ENCODE data around the gene CARD10. TPM values are rescaled to one million over a fixed set of nuclear protein-coding genes. Genes with fewer than 3 reads are reported as not detected.

Gene CARD10
- total and polyA plus RNA-seq, 2 of the 13 experiments (the other 11 are each of a cell fraction or from before 2014, with no cell fraction given): 35.2 to 55.8 TPM

- TF ChIP-seq FIP1L1 (IDR thresholded peaks at IDR 0.05; ENCODE audit: borderline replicate concordance, insufficient read depth, low read depth, low read length): no peak
- 0 out of 2 replicates have a peak, but pooled peaks have one; percentile 39 for TF ChIP-seq ZNF766 (CRISPR knock-in tag; IDR thresholded peaks at IDR 0.05; ENCODE audit: borderline replicate concordance)
- TF ChIP-seq XBP1 (CRISPR knock-in tag; IDR thresholded peaks at IDR 0.05): no peak
- TF ChIP-seq SNAPC2 (CRISPR knock-in tag; IDR thresholded peaks at IDR 0.05): no peak
- TF ChIP-seq, protein P1, sequence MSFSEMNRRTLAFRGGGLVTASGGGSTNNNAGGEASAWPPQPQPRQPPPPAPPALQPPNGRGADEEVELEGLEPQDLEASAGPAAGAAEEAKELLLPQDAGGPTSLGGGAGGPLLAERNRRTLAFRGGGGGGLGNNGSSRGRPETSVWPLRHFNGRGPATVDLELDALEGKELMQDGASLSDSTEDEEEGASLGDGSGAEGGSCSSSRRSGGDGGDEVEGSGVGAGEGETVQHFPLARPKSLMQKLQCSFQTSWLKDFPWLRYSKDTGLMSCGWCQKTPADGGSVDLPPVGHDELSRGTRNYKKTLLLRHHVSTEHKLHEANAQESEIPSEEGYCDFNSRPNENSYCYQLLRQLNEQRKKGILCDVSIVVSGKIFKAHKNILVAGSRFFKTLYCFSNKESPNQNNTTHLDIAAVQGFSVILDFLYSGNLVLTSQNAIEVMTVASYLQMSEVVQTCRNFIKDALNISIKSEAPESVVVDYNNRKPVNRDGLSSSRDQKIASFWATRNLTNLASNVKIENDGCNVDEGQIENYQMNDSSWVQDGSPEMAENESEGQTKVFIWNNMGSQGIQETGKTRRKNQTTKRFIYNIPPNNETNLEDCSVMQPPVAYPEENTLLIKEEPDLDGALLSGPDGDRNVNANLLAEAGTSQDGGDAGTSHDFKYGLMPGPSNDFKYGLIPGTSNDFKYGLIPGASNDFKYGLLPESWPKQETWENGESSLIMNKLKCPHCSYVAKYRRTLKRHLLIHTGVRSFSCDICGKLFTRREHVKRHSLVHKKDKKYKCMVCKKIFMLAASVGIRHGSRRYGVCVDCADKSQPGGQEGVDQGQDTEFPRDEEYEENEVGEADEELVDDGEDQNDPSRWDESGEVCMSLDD (CRISPR knock-in tag; IDR thresholded peaks at IDR 0.05; ENCODE audit: borderline replicate concordance): no peak
- no peak for TF ChIP-seq PBX3 (CRISPR knock-in tag; IDR thresholded peaks at IDR 0.05; ENCODE audit: borderline replicate concordance)
- TF ChIP-seq SOX5 (CRISPR knock-in tag; IDR thresholded peaks at IDR 0.05; ENCODE audit: borderline replicate concordance): no peak
- TF ChIP-seq, protein P2, sequence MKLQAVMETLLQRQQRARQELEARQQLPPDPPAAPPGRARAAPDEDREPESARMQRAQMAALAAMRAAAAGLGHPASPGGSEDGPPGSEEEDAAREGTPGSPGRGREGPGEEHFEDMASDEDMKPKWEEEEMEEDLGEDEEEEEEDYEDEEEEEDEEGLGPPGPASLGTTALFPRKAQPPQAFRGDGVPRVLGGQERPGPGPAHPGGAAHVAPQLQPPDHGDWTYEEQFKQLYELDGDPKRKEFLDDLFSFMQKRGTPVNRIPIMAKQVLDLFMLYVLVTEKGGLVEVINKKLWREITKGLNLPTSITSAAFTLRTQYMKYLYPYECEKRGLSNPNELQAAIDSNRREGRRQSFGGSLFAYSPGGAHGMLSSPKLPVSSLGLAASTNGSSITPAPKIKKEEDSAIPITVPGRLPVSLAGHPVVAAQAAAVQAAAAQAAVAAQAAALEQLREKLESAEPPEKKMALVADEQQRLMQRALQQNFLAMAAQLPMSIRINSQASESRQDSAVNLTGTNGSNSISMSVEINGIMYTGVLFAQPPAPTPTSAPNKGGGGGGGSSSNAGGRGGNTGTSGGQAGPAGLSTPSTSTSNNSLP (IDR thresholded peaks at IDR 0.05; ENCODE audit: low read depth, low read length): no peak
- TF ChIP-seq ZNF441 (CRISPR knock-in tag; IDR thresholded peaks at IDR 0.05; ENCODE audit: borderline replicate concordance): no peak
- TF ChIP-seq, protein P3, sequence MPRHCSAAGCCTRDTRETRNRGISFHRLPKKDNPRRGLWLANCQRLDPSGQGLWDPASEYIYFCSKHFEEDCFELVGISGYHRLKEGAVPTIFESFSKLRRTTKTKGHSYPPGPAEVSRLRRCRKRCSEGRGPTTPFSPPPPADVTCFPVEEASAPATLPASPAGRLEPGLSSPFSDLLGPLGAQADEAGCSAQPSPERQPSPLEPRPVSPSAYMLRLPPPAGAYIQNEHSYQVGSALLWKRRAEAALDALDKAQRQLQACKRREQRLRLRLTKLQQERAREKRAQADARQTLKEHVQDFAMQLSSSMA (CRISPR knock-in tag; IDR thresholded peaks at IDR 0.05): no peak
- no peak for TF ChIP-seq FOXA3 (CRISPR knock-in tag; IDR thresholded peaks at IDR 0.05)
- TF ChIP-seq, protein P4, sequence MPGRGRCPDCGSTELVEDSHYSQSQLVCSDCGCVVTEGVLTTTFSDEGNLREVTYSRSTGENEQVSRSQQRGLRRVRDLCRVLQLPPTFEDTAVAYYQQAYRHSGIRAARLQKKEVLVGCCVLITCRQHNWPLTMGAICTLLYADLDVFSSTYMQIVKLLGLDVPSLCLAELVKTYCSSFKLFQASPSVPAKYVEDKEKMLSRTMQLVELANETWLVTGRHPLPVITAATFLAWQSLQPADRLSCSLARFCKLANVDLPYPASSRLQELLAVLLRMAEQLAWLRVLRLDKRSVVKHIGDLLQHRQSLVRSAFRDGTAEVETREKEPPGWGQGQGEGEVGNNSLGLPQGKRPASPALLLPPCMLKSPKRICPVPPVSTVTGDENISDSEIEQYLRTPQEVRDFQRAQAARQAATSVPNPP (CRISPR knock-in tag; IDR thresholded peaks at IDR 0.05): no peak
- no peak for TF ChIP-seq ELF3 (CRISPR knock-in tag; IDR thresholded peaks at IDR 0.05)
- no peak for TF ChIP-seq ZNF616 (CRISPR knock-in tag; IDR thresholded peaks at IDR 0.05; ENCODE audit: low read depth)
- TF ChIP-seq ZNF343 (CRISPR knock-in tag; IDR thresholded peaks at IDR 0.05): no peak
- no peak for TF ChIP-seq ZNF800 (CRISPR knock-in tag; IDR thresholded peaks at IDR 0.05)
- TF ChIP-seq, protein P5, sequence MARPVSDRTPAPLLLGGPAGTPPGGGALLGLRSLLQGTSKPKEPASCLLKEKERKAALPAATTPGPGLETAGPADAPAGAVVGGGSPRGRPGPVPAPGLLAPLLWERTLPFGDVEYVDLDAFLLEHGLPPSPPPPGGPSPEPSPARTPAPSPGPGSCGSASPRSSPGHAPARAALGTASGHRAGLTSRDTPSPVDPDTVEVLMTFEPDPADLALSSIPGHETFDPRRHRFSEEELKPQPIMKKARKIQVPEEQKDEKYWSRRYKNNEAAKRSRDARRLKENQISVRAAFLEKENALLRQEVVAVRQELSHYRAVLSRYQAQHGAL (CRISPR knock-in tag; IDR thresholded peaks at IDR 0.05; ENCODE audit: not compliant biosample characterization): no peak
- TF ChIP-seq ZIK1 (CRISPR knock-in tag; IDR thresholded peaks at IDR 0.05; ENCODE audit: borderline replicate concordance, low read depth): no peak
Observed at GRCh38 chr22:37511395-37512104, 7.7 kb downstream of the CARD10 start (continued).

Data from HepG2 (cell line).